ENCODE results near the gene NME1. TPM values are rescaled to one million over a fixed set of nuclear protein-coding genes. Genes with fewer than 3 reads are reported as not detected.

Gene NME1
- polyA plus RNA-seq, 1 of the 3 experiments (the other 2 are of a cell fraction): 654 TPM

DNA sequence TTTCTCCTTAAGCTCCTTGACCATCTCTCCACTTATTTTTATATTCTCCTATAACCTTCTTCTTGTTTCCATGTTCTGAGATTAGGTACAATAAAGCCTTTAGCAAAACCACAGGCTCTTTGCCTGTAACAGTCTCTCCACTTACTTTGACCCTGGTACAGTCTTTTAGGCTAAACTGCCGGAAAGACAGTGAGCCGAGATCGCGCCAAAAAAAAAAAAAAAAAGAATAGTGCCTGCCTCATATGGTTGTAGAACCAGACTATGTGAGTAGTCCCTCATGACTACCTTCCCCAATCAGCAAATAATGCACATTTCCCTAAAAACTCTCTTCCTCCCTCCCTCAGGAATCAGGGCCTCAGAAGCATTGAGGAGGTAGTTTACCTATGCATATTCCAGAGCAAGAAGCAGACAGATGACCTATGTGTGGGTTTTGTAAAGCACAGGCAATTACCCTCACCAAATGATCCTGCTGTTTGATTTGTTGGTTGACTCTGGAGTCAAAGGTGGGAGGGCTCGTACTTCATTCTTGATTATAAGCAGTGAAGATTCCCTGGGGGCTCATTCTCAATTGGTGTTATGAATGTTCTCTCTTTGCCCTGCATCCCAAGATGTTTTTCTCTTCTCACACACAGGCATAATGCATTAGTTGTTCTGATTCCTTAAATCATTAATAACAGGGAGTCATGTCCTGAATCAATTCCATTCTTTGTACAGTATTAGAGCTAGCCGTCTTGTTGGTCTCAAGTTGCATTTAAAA, 8.9 kb upstream of the NME1 start:
- ChIA-PET CTCF (interaction anchor here (1.0 kb wide), 1 partner anchor 11 kb away, joined by 4 read pairs; no protein-coding TSS in a partner anchor), POLR2A (no interaction called here)

More for the DNA sequence above, 8.9 kb upstream of the NME1 start:
- Histone ChIP-seq H3K79me2 (ENCODE audit: insufficient read depth) (no peaks in the 10 kb centered on the region), H3K9me3 (no peaks in the 10 kb centered on the region), H3K36me3 (replicated peaks in 1 of 2; ENCODE audit: control insufficient read depth in 1 of 2, insufficient read depth in 2 of 2, low read length in 1 of 2) (no peaks in the 10 kb centered on the region), H3K4me1 (ENCODE audit: control insufficient read depth in 1 of 2, insufficient read depth in 2 of 2, low read depth in 1 of 2, low read length in 1 of 2) (no peaks in the 10 kb centered on the region; a peak in 1 of 4 replicates), H3K9me2 (no peaks in the 10 kb centered on the region), H3K27ac (ENCODE audit: low read depth in 2 of 2, low read length in 1 of 2) (no peak overlapping the region), H4K20me1 (ENCODE audit: insufficient read depth) (no peaks in the 10 kb centered on the region), H3K27me3 (ENCODE audit: insufficient read depth) (no peaks in the 10 kb centered on the region), H3K4me2 (no peak overlapping the region), H2AFZ (ENCODE audit: low read depth) (no peak overlapping the region), H3K9ac (no peak overlapping the region), H3K4me3 (ENCODE audit: low read depth in 2 of 2, low read length in 1 of 2) (no peak overlapping the region), H3F3A (replicated peaks; ENCODE audit: insufficient read depth) (peaks cover 5% of the 10 kb centered on the region)
- DNase-seq: no peak
- WGBS (ENCODE audit: low lambda C conversion rate): 82% methylated on average over 6 of the region's 6 CpGs
- TF ChIP-seq RFX5 (IDR thresholded peaks at IDR 0.05; ENCODE audit: low read length): no peak
- no peak for TF ChIP-seq EZH2phosphoT487 (IDR thresholded peaks at IDR 0.05; ENCODE audit: borderline replicate concordance, low read depth)
- no peak for TF ChIP-seq TCF12 (IDR thresholded peaks at IDR 0.05)
- TF ChIP-seq NFIC (IDR thresholded peaks at IDR 0.05; ENCODE audit: borderline replicate concordance): no peak
- no peak for TF ChIP-seq TAF1 (IDR thresholded peaks at IDR 0.05; ENCODE audit: borderline replicate concordance, low read depth, low read length)
- no peak for TF ChIP-seq REST (IDR thresholded peaks at IDR 0.05; ENCODE audit: low read depth, low read length)
- TF ChIP-seq SMC3 (IDR thresholded peaks at IDR 0.05; ENCODE audit: low read depth, low read length): no peak
- no peak for TF ChIP-seq IRF3 (IDR thresholded peaks at IDR 0.05; ENCODE audit: low read depth, low read length)
- TF ChIP-seq, protein P1, sequence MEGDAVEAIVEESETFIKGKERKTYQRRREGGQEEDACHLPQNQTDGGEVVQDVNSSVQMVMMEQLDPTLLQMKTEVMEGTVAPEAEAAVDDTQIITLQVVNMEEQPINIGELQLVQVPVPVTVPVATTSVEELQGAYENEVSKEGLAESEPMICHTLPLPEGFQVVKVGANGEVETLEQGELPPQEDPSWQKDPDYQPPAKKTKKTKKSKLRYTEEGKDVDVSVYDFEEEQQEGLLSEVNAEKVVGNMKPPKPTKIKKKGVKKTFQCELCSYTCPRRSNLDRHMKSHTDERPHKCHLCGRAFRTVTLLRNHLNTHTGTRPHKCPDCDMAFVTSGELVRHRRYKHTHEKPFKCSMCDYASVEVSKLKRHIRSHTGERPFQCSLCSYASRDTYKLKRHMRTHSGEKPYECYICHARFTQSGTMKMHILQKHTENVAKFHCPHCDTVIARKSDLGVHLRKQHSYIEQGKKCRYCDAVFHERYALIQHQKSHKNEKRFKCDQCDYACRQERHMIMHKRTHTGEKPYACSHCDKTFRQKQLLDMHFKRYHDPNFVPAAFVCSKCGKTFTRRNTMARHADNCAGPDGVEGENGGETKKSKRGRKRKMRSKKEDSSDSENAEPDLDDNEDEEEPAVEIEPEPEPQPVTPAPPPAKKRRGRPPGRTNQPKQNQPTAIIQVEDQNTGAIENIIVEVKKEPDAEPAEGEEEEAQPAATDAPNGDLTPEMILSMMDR (IDR thresholded peaks at IDR 0.05): no peak
- TF ChIP-seq GATA2 (CRISPR knock-in tag; IDR thresholded peaks at IDR 0.05): no peak
- TF ChIP-seq ELF1 (IDR thresholded peaks at IDR 0.05): no peak
- TF ChIP-seq FOXM1 (IDR thresholded peaks at IDR 0.05; ENCODE audit: low read depth): no peak
- no peak for TF ChIP-seq FOXJ3 (CRISPR knock-in tag; IDR thresholded peaks at IDR 0.05)

Measured in SK-N-SH (cell line).